Urinary bladder (tissue), 4 donors: Measurements from ENCODE around the gene OSTF1. TPM values are rescaled to one million over a fixed set of nuclear protein-coding genes. Genes with fewer than 3 reads are reported as not detected.

ENCODE experiments used
- DNase-seq: peaks from one replicate; pipeline ENCODE4 v3.0.0-alpha.2; 2015; ENCODE audit errors: extremely low spot score
- H3K27ac ChIP-seq: one replicate; pipeline ENCODE4 v1.5.1; 2013; ENCODE audit warnings: low read depth, mild to moderate bottlenecking, moderate library complexity
- H3K36me3 ChIP-seq: one replicate; pipeline ENCODE4 v1.6.1; 2013; ENCODE audit warnings: mild to moderate bottlenecking, moderate library complexity; ENCODE audit not compliant: insufficient read depth
- H3K4me1 ChIP-seq: one replicate; pipeline ENCODE4 v1.6.1; 2013; ENCODE audit warnings: mild to moderate bottlenecking, moderate library complexity; ENCODE audit not compliant: insufficient read depth
- H3K4me3 ChIP-seq: one replicate; pipeline ENCODE4 v1.5.1; 2013; ENCODE audit warnings: low read depth, low read length
- WGBS: extraction: QIAGEN DNeasy Blood & Tissue Kit; methylation state at CpG from one replicate; pipeline ENCODE4 v1.1.7; 2013; 5-methylcytosine and 5-hydroxymethylcytosine counted together
- polyA plus RNA-seq: library from polyadenylated mRNA; stranded (reverse); fragments of 200-250 nt; gene quantifications from one replicate; pipeline ENCODE4 v1.2.3, GENCODE V29; 2013
- total RNA-seq: library from RNA; depleted of rRNA; stranded (reverse); fragments of >200 nt; gene quantifications from one replicate; pipeline ENCODE4 v1.2.3, GENCODE V29; 2014
- donor health status: healthy with polysubstance abuse.
- donor health status: healthy.

OSTF1 gene
- total and polyA plus RNA-seq, 2 donors: 32.7 to 32.9 TPM

DNA sequence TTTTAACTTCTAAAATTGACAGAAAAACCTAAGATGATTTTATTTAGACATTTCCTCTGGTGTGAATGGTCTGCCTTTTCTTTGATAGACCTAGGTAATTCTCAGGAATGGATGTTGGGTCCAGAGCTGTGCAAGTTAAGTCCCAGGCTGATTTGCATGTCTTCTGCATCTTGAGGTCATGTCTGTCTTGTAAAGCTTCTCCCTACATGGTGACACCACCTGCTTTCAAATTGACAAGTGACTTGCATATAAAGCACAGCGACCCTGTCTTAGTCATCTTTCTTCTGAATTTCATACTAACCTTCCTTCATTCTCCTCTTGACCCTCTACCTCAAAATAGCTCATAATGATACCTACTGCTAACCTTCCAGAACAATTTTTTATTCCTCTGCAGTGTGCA is 29.2 kb downstream of the OSTF1 start:
- no peak overlapping the region for H3K4me3 ChIP-seq
- H3K36me3 ChIP-seq: no peaks in the 10 kb centered on the region
- no peak for DNase-seq
- 92% methylated on average over 1 of the region's 1 CpG for WGBS
- H3K27ac ChIP-seq: no peak overlapping the region
- H3K4me1 ChIP-seq: no peaks in the 10 kb centered on the region

DNA sequence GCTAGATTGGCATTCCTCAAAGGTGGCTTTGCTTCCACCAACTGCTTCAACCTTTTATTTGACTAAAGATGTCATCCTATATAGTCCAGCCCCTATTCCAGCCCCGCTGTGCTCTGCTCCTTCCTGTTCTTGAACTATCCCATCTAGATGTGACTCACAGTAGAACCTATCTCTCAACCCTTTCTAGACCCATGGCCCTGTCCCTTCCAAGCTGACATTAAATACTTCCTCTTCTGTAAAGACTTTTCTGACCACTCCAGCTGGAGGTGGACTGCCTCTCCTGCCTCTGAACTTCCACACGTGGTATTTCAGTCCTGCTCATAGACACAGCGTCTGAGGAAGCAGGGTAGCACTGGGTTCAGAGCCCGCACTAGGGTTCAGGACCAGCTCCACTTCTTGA is 32.4 kb downstream of the OSTF1 start:
- Histone ChIP-seq H3K4me3 (no peak overlapping the region), H3K27ac (no peak overlapping the region), H3K36me3 (no peaks in the 10 kb centered on the region), H3K4me1 (no peaks in the 10 kb centered on the region)
- DNase-seq: no peak
- 87% methylated on average over 4 of the region's 4 CpGs for whole genome bisulfite sequencing

DNA sequence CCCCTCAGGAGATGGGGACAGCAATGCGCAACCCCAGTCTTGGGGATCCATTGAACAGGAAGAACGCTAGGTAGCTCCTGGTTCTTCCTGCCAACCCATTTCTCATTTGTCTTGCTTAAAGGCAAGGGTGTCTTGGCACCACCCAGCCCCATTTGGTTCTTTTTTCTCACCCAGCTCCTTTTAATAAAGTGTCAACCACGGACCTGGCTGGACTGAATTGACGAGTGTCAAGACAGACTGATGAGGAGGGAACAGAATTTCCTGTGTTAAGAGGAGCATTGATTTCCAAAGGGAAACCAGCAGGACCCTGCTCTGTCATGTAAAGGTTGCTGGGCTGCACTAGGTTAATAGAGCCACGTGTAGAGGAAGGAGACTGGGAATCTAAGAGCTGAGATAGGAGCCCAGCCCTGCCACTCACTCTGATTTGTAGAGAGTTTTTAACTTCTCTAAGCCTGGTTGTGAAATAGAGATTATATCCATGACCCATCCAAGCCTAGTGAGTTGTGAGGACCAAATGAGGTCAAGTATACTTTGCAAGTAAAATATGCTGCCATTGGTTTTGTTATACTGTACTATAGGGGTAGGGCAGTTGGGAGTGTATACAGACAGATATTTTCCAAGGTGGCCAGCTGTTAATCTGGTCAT is 33.7 kb downstream of the OSTF1 start:
- Histone ChIP-seq H3K27ac (no peak overlapping the region), H3K4me3 (no peak overlapping the region), H3K36me3 (no peaks in the 10 kb centered on the region), H3K4me1 (no peaks in the 10 kb centered on the region)
- WGBS: 83% methylated on average over 5 of the region's 5 CpGs
- DNase-seq: no peak

DNA sequence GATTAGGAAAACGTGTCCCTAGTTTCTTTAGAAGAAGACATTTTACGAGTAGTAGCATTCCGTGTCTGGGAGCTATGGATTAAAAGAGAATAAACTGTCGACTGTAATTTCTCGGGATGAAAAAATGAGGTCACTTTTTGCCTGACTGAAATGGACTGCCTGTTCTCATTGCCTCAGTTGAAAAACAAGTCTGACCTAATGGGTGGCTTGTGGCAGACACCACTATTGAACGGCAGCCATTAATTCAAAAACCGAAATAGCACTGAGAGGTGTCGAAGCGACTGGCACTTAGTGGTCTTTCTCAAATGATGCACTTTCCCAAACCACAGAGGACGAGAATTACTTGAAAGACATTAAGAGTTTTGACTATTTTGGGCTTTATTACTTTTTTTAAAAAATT is 35.4 kb downstream of the OSTF1 start:
- H3K27ac ChIP-seq: no peak overlapping the region
- 81% methylated on average over 10 of the region's 10 CpGs for WGBS
- DNase-seq: no peak
- H3K36me3 ChIP-seq: no peaks in the 10 kb centered on the region
- no peak overlapping the region for H3K4me3 ChIP-seq
- no peaks in the 10 kb centered on the region for H3K4me1 ChIP-seq

DNA sequence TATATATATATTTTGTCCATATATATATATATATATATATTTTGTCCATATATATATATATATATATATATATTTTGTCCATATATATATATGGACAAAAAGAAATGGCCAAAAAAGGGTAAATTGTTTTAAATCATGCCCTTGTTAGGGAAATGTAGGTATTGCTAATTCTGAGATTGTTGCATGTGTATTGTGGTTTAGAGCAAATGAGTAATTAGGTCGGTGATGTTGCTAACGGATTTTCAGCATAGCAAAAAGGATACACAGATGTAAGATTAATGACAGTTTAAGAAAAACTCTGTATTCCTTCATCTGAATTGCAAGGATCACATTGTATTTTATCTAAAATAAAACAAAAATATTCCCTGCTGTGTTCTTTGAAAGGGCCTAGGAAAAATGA is 40.2 kb downstream of the OSTF1 start:
- no peak overlapping the region for H3K4me3 ChIP-seq
- WGBS: 93% methylated on average over 2 of the region's 2 CpGs
- H3K36me3 ChIP-seq: peaks cover 3% of the 10 kb centered on the region
- no peak for DNase-seq
- no peaks in the 10 kb centered on the region for H3K4me1 ChIP-seq
- H3K27ac ChIP-seq: no peak overlapping the region

DNA sequence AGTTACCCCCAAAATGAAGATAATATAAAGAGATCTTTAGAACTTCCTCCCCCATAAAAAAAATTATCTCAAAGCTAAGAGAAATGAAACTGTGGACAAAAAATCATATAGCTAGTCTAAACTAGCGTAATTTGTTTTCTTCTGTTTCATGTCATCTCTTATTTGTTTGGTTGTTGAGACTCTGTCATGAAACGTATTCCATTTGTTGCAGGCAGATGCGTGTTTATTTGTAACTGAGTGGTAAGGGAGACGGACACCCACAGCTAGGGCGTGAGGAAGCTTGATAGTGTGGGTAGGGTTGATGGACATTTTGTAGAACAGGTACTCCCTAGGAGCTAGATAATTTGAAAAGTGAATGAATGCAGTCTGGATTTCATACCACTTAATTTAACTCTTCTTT is 41.9 kb downstream of the OSTF1 start:
- no peak for DNase-seq
- 94% methylated on average over 5 of the region's 5 CpGs for WGBS
- Histone ChIP-seq H3K36me3 (peaks cover 3% of the 10 kb centered on the region), H3K4me1 (no peaks in the 10 kb centered on the region), H3K4me3 (no peak overlapping the region), H3K27ac (no peak overlapping the region)

DNA sequence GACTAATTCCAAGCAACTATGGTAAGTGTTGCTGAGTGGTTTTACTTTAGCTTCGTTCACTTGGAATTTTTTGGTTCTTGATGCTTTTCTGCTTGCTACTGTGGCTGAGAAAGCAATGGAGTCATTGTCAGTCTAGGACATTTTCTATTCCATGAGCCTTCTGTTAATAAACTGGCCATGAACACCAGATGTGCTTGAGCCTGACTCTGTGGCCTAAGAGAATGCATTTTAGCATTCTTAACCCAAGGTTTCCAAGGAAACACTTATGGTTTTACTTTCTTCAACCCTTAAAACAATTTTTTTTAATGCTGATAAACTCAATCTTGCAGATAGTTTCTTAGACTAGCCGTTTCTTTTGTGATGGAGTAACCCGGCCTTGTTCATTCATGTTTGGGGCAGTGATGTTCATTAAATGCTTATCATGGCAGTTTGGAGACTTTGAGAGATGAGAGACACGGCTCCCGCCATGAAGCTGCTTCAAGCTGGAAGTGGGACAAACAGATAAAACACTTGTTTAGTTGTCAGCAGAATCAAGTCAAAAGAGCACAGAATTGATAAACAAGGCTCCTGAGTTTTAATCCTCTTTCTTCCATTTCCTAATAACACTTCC is 42.4 kb downstream of the OSTF1 start:
- Histone ChIP-seq H3K27ac (no peak overlapping the region), H3K36me3 (peaks cover 3% of the 10 kb centered on the region), H3K4me3 (no peak overlapping the region), H3K4me1 (no peaks in the 10 kb centered on the region)
- 49% methylated on average over 5 of the region's 5 CpGs for WGBS
- DNase-seq: no peak

DNA sequence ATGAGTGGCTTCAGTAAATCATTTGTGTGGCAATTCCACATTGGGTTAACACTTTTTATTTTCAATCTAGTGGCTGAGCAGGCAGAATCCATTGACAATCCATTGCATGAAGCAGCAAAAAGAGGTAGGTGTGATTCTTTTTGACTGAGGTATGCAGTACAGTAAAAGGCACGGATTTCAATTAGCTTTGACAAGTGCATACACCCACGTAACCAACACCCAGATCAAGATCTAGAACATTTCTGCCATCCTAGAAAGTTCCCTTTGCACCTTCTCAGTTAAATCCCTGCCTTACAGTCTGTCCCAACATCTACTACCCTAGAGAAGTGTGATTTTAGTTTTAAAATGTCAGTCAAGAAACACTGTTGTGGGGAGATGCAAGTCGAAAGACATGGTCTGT is 43.4 kb downstream of the OSTF1 start:
- Histone ChIP-seq H3K36me3 (peaks cover 3% of the 10 kb centered on the region), H3K4me3 (no peak overlapping the region), H3K27ac (no peak overlapping the region), H3K4me1 (no peaks in the 10 kb centered on the region)
- 96% methylated on average over 3 of the region's 3 CpGs for WGBS
- DNase-seq: no peak

DNA sequence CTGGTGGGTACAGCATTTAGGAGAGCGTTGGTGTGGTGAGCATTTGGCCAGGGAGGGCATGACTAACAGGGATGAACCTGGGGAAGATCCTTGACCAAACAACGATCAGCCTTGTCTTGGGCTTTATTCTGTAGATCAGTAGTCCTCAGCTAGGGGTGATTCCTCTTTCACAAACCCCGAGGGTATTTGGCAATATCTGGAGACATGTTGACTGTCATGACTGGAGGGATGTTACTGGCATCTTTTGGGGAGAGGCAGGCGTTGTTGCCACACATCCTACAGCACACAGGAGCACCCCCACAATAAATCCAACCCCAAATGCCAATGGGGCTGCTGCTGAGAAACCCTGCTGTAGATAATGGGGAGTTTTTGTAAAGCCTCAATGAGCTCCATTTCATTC is 43.9 kb downstream of the OSTF1 start:
- Histone ChIP-seq H3K4me3 (no peak overlapping the region), H3K4me1 (no peaks in the 10 kb centered on the region), H3K36me3 (peaks cover 3% of the 10 kb centered on the region), H3K27ac (no peak overlapping the region)
- WGBS: 89% methylated on average over 4 of the region's 4 CpGs
- no peak for DNase-seq

DNA sequence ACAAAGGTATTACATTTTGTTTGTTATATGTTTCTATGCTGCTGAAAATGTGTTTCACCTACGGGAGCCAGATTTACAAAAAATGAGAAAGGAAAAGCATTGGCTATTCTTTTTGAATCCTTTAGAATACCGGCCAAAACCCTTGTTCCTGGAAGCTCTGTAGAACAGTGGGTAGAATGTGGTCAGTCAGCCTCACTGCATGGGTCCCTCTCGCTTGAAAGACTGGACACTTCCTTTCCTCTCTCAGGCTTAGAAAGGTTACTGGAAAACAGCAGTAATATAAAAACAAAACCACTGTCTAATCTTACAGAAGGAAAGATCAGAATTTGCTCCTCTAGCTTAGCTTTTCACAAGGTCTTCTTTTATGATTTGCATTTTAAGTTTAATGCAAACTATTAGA is 45.1 kb downstream of the OSTF1 start:
- WGBS: 88% methylated on average over 3 of the region's 3 CpGs
- H3K4me1 ChIP-seq: no peaks in the 10 kb centered on the region
- no peak for DNase-seq
- no peak overlapping the region for H3K4me3 ChIP-seq
- no peak overlapping the region for H3K27ac ChIP-seq
- peaks cover 7% of the 10 kb centered on the region for H3K36me3 ChIP-seq

DNA sequence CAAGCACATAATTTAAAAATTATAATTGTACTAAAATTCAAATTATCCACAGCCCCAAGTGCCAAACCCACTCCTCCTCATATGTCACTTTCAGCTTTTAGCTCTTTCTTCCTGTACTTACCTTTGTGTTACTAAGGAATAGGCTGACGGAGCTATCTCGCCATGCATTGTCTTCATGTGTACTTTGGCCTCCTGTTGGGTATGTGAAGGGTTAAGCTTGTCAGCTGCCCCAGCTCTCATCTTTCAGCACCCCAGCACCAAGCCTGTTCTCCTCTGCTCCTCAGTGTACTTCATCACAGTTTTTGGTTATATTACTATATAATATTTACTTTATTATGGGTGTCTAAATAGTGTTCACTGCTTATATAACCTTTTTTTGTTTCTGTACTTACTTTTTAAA is 46.2 kb downstream of the OSTF1 start:
- 75% methylated on average over 2 of the region's 2 CpGs for WGBS

DNA sequence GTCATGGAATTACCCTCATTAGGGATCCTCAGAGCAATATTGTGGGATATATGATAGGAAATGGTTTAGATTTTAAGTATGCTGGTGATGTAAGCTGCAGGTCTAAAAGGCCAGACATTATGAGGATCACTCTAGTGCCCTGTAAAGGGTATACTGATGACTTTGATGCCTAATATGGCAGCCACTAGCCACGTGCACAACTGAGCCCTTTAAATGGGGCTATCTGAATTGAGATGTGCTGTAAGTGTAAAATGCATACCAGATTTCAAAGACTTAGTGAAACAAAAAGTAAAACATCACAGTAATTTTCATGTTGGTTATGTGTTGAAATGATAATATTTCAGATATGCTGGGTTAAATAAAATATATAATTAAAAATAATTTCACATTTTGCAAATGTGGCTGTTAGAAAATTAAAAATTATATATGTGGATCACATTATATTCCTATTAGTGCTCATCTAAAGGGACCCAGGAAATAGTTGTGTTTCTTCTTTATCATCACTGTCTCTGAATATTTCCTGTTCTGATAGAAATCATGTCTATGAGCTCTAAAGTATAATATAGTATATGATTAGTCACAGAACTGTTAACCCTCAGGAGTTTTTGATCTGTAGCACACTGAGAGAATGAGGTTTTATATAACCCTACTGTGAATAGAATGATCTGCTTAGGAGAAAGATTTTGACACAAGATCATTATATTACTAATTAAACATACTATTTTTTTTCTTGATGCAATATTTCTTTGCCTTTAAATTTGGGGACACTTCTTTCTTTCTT is 50.1 kb downstream of the OSTF1 start:
- peaks cover 5% of the 10 kb centered on the region for H3K36me3 ChIP-seq
- DNase-seq: no peak
- no peaks in the 10 kb centered on the region for H3K4me1 ChIP-seq
- WGBS: 69% methylated on average over 1 of the region's 1 CpG
- no peak overlapping the region for H3K27ac ChIP-seq
- H3K4me3 ChIP-seq: no peak overlapping the region

More for the DNA sequence above, 46.2 kb downstream of the OSTF1 start:
- DNase-seq: no peak
- Histone ChIP-seq H3K4me1 (no peaks in the 10 kb centered on the region), H3K27ac (no peak overlapping the region), H3K36me3 (peaks cover 6% of the 10 kb centered on the region), H3K4me3 (no peak overlapping the region)

DNA sequence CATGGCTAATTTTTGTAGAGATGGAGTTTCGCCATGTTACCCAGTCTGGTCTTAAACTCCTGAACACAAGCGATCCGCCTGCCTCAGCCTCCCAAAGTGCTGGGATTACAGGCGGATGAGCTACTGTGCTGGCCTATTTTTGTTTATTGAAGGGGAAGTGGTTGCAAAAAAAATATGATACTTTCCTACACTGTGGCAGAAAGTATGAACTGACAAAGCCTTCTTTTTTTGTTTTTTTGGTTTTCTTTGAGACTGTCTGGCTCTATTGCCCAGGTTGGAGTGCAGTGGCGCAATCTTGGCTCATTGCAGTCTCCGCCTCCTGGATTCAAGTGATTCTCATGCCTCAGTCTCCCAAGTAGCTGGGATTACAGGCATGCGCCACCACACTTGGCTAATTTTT is 50.9 kb downstream of the OSTF1 start:
- Histone ChIP-seq H3K4me1 (no peaks in the 10 kb centered on the region), H3K4me3 (no peak overlapping the region), H3K36me3 (peaks cover 4% of the 10 kb centered on the region), H3K27ac (no peak overlapping the region)
- no peak for DNase-seq
- 84% methylated on average over 7 of the region's 7 CpGs for WGBS

DNA sequence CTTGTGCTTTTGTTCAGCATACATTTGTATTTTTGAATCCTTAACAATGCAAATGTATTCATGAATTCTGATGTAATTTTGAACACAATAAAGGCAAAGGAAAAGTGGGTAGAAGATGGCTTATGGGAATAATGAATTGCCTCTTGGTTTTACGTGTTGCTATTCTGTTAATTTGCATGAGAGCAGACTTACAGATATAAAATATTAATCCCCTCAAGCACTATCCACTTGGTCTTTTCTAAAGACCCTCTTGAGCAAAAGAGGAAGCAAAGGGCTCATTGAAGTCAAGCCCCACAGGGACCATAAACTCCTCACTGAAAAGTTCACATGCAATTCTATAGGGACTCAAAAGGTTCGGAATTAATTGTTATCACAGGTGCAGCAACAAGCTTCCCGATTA is 51.9 kb downstream of the OSTF1 start:
- WGBS: 92% methylated on average over 3 of the region's 3 CpGs
- no peak for DNase-seq
- Histone ChIP-seq H3K36me3 (peaks cover 4% of the 10 kb centered on the region), H3K4me3 (no peak overlapping the region), H3K27ac (no peak overlapping the region), H3K4me1 (no peaks in the 10 kb centered on the region)
